Measurements from ENCODE around the gene TEPSIN. TPM values are rescaled to one million over a fixed set of nuclear protein-coding genes. Genes with fewer than 3 reads are reported as not detected.

Gene TEPSIN
- total and polyA plus RNA-seq, 2 donors (not counting 3 experiments of a cell fraction or from before 2014, with no cell fraction given) = 41.6 to 45.3 TPM

DNA sequence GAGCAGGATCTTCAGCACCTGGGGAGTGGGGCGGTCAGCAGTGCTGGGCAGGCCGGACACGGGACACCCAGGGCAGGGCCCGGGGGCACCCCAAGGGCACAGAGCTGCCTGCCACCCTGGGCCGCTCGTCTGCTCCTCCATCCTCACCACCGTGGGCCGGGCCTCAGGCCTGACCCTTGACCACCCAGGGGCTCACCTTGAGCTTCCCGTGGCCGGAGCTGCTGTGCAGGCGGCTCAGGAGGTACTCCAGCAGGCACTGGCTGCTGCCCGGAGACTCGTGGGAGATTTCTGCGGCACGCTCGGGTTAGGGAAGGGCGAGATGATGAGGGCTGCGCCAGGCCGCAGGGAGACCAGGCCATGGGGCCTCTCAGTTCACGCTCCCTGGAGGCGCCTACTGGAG is 2.1 kb downstream of the TEPSIN start:
- CTCF ChIA-PET = no interaction called here
- H2AFZ ChIP-seq (ENCODE audit: low read depth, low read length) = no peak overlapping the region
- intact Hi-C loops (cut with micrococcal nuclease) = no loop called here

More for the DNA sequence above, 2.1 kb downstream of the TEPSIN start:
- H3K27me3 ChIP-seq (ENCODE audit: control insufficient read depth in 2 of 2, insufficient read depth in 2 of 2, low read length in 2 of 2) = no peaks in the 10 kb centered on the region
- H3K4me2 ChIP-seq (ENCODE audit: insufficient read depth, low read length) = no peak overlapping the region
- H3K79me2 ChIP-seq (ENCODE audit: control insufficient read depth, insufficient read depth, low read length) = peaks cover 20% of the 10 kb centered on the region
- no peak for DNase-seq (ENCODE audit: low read depth, low spot score)
- peaks cover 6% of the 10 kb centered on the region for H3K4me1 ChIP-seq (ENCODE audit: control insufficient read depth, extremely low read depth, insufficient read depth, low read length)
- BruUV-seq (replicated peaks) = no TSS peak
- H3K9ac ChIP-seq (replicated peaks; ENCODE audit: extremely low read depth, insufficient read depth, low read length) = no peak overlapping the region
- no peak for TF ChIP-seq POLR2AphosphoS5 (IDR thresholded peaks at IDR 0.05; ENCODE audit: insufficient read depth, low read depth, low read length)
- TF ChIP-seq, protein P1, sequence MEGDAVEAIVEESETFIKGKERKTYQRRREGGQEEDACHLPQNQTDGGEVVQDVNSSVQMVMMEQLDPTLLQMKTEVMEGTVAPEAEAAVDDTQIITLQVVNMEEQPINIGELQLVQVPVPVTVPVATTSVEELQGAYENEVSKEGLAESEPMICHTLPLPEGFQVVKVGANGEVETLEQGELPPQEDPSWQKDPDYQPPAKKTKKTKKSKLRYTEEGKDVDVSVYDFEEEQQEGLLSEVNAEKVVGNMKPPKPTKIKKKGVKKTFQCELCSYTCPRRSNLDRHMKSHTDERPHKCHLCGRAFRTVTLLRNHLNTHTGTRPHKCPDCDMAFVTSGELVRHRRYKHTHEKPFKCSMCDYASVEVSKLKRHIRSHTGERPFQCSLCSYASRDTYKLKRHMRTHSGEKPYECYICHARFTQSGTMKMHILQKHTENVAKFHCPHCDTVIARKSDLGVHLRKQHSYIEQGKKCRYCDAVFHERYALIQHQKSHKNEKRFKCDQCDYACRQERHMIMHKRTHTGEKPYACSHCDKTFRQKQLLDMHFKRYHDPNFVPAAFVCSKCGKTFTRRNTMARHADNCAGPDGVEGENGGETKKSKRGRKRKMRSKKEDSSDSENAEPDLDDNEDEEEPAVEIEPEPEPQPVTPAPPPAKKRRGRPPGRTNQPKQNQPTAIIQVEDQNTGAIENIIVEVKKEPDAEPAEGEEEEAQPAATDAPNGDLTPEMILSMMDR (IDR thresholded peaks at IDR 0.05; ENCODE audit: extremely low read depth in 1 of 2, insufficient read depth in 1 of 2, low read depth in 1 of 2, low read length in 2 of 2) = no peak
- TF ChIP-seq JUN (IDR thresholded peaks at IDR 0.05; ENCODE audit: borderline replicate concordance, insufficient read depth, insufficient read length, low read depth) = no peak
- TF ChIP-seq FOS (IDR thresholded peaks at IDR 0.05; ENCODE audit: borderline replicate concordance, insufficient read depth, low read length) = no peak
- no peak for TF ChIP-seq EZH2 (IDR thresholded peaks at IDR 0.05; ENCODE audit: borderline replicate concordance, low read depth, low read length, severe bottlenecking)
- no peak for TF ChIP-seq MYC (IDR thresholded peaks at IDR 0.05; ENCODE audit: low read depth, low read length)
- TF ChIP-seq, protein P2, sequence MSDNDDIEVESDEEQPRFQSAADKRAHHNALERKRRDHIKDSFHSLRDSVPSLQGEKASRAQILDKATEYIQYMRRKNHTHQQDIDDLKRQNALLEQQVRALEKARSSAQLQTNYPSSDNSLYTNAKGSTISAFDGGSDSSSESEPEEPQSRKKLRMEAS (IDR thresholded peaks at IDR 0.05; ENCODE audit: insufficient read depth, insufficient read length) = no peak
- no peak for TF ChIP-seq POLR2A (IDR thresholded peaks at IDR 0.05; ENCODE audit: low read depth, low read length)
- TF ChIP-seq GATA2 (IDR thresholded peaks at IDR 0.05; ENCODE audit: insufficient read depth, insufficient read length, low read depth, low read length) = no peak
- FAIRE-seq = no peak
- no peaks in the 10 kb centered on the region for H4K20me1 ChIP-seq (replicated peaks; ENCODE audit: control insufficient read depth, extremely low read depth, insufficient read depth, low read length)
- no peak overlapping the region for H3K27ac ChIP-seq (ENCODE audit: insufficient read depth, low read depth, low read length)
- H3K9me1 ChIP-seq (replicated peaks; ENCODE audit: control insufficient read depth, extremely low read depth, insufficient read depth, low read length) = no peaks in the 10 kb centered on the region
- dilution Hi-C loops (cut with MboI; ENCODE audit: extremely low pct_ligation_motif_present, low sequenced_read_pairs) = no loop called here
- no peak overlapping the region for H3K4me3 ChIP-seq (replicated peaks in 1 of 3; ENCODE audit: insufficient read depth in 1 of 3, low read depth in 1 of 3, low read length in 3 of 3)
- POLR2A ChIA-PET = no interaction called here
- peaks cover 0 to 25% of the 10 kb centered on the region in 2 experiments for H3K36me3 ChIP-seq (ENCODE audit: control insufficient read depth in 2 of 2, extremely low read depth in 1 of 2, insufficient read depth in 2 of 2, low read length in 2 of 2)
- no peaks in the 10 kb centered on the region for H3K9me3 ChIP-seq (replicated peaks; ENCODE audit: control insufficient read depth, insufficient read depth, low read length)

All from endothelial cell of umbilical vein (primary cell).